ENCODE data around the gene THEMIS.

The THEMIS gene, protein sequence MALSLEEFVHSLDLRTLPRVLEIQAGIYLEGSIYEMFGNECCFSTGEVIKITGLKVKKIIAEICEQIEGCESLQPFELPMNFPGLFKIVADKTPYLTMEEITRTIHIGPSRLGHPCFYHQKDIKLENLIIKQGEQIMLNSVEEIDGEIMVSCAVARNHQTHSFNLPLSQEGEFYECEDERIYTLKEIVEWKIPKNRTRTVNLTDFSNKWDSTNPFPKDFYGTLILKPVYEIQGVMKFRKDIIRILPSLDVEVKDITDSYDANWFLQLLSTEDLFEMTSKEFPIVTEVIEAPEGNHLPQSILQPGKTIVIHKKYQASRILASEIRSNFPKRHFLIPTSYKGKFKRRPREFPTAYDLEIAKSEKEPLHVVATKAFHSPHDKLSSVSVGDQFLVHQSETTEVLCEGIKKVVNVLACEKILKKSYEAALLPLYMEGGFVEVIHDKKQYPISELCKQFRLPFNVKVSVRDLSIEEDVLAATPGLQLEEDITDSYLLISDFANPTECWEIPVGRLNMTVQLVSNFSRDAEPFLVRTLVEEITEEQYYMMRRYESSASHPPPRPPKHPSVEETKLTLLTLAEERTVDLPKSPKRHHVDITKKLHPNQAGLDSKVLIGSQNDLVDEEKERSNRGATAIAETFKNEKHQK

DNA sequence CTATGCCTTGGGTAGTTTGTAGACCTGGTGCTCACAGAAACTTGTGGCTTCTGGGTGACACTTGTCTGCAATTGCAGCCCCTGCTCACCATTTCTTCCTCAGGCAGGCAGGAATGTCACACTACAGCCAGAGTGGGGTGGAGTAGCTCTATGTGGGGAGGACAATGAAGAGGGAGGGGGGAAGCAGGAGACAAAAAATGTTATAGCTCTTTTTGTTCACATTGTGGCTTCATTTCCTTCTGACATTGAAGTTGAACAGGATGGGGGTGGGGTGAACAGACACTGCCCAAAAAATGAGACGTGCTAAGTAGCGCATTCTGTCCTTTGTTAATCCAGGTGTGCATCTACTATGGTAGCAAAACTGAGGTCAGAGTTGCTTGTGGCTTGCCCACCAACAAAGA lies at the start of gene THEMIS:
Gene THEMIS, minus strand, starts transcription at position 124 of the 400 bp plus-strand sequence. CDS start 126 bp downstream, outside the sequence.
- TF ChIP-seq GATA3 (IDR thresholded peaks at IDR 0.05; ENCODE audit: low read depth, low read length) (no peak), GATA2 (IDR thresholded peaks at IDR 0.05; ENCODE audit: low read depth, low read length) (no peak)

DNA sequence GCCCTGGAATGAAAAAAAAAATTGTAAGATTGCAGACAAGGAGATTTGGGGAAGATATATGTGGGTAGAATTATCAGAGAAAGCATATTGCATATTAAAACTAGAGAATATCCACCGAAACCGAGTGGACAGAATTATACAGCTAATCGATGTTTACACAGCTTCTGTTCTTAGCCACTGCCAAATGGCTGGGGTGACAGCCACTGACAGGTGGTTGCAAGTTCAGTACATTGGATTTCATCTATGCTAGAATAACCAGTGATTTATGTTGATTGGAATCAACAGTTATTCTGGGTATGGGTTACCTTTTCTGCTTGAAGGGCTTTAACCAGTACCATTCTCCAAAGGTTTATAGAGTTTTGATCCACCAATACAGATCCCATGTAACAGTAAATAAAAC lies 48.4 kb upstream of the THEMIS start:
- TF ChIP-seq GATA2 (IDR thresholded peaks at IDR 0.05; ENCODE audit: low read depth, low read length) (no peak), GATA3 (IDR thresholded peaks at IDR 0.05; ENCODE audit: low read depth, low read length) (no peak)

DNA sequence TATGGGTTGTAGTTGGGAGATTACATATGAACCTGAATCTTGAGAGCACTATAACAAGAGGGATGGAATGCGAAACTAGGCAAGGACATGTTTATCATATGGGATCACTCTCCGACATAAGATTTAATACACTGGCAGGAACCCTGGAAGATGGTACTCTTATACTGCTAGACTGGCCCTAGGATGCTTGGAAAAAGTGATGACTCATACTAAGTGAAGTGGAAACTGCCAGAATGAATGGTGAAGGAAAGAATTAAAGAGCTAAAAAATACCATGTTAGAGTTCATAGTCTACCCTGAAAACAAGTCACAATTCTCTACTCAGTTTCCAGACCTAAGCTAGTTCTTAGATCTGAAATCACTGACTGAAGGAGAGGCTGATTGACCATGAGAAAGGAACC lies 45.5 kb upstream of the THEMIS start:
- TF ChIP-seq GATA3 (IDR thresholded peaks at IDR 0.05; ENCODE audit: low read depth, low read length) (no peak), GATA2 (IDR thresholded peaks at IDR 0.05; ENCODE audit: low read depth, low read length) (no peak)

DNA sequence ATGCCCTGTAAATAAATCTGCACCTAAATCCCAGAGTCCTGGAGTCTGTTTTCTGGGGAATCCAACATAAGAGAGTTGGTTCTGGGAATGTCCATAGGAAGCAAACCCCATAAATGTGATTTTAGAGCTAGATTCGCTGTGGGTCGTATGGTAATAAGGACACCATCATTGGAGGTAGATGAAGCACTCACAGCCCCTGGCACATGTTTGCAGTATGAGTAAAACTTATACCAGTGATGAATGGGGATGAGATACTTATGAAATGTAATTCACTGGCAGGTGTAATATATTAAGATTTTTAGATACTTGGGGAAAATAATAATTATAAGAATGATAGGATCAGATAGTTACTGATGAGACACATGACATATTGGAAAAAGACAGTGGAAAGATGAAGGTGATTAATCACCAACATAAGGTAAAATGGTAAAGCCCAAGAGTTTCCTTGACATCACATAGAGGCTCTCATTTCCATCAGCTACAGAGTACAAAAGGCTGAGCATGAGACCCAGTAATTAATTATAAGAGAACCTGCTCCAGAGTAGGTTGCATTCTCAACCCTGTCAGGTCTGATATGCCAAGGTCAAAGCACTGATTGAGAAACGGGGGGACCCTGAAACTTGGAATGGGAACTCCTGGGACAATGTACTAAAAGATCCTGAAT lies 44.7 kb upstream of the THEMIS start:
- no peak for TF ChIP-seq GATA2 (IDR thresholded peaks at IDR 0.05; ENCODE audit: low read depth, low read length)
- no peak for TF ChIP-seq GATA3 (IDR thresholded peaks at IDR 0.05; ENCODE audit: low read depth, low read length)

DNA sequence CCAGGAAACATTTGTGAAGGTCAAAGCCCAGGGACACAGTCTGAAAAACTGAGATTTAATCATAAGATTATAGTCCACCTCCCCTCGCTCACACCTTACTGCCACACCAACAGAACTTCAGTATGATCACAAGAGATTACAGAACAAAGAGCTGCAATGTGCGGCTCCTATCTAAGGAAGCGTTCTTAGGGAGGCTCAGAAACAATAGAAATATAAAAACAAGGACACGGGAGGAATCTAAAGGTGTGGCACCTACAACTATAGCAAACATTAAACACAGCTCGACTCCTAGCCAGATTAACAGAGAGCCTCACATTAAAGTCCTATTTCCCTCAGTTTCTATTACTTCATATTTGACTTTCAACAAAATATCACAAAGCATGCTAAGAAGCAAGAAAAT lies 40.4 kb upstream of the THEMIS start:
- TF ChIP-seq GATA2 (IDR thresholded peaks at IDR 0.05; ENCODE audit: low read depth, low read length) (no peak), GATA3 (IDR thresholded peaks at IDR 0.05; ENCODE audit: low read depth, low read length) (no peak)

DNA sequence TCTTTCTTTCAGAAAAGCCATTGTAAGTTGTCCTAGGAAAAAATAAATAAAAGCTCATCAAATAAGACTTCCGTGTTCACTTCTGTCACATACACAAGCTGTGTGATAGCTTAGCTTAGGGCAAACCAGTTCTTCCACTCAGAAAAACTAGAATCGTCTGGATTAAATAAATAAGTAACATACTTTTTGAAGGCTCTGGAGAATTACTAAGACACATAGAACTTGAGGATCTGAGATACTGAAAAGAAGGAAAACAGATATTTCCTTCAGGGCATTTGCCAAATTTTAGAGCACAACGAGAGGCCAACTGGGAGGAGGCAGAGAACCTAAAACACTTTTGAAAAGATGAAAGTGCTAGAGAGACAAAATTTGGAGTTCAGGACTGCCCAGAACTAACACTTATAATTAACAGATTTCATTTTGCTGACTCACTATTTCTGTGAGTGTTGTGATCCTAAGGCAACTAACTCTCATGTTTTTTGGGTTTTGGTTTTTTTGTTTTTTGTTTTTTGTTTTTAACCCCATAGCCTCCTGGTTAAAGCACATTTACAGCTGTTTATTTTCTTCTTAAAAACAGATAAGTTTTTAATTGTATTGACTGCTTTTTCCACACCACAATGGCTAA lies 38.7 kb upstream of the THEMIS start:
- TF ChIP-seq GATA2 (IDR thresholded peaks at IDR 0.05; ENCODE audit: low read depth, low read length): no peak
- TF ChIP-seq GATA3 (IDR thresholded peaks at IDR 0.05; ENCODE audit: low read depth, low read length): no peak

DNA sequence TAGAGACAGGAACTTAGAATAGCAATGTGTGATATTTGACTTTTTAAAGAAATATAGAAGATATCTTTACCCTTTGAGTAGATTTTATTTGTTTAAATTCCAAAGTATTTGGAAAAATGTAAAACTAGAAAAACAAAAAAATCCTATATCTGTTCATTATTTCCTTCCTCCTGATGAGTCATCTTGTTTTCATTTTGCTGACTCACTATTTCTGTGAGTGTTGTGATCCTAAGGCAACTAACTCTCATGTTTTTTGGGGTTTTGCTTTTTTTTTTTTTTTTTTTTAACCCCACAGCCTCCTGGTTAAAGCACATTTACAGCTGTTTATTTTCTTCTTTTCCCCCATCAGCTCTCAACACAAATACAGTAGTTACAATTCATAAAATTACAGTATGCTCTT lies 37.8 kb upstream of the THEMIS start:
- TF ChIP-seq GATA2 (IDR thresholded peaks at IDR 0.05; ENCODE audit: low read depth, low read length) (no peak), GATA3 (IDR thresholded peaks at IDR 0.05; ENCODE audit: low read depth, low read length) (no peak)

DNA sequence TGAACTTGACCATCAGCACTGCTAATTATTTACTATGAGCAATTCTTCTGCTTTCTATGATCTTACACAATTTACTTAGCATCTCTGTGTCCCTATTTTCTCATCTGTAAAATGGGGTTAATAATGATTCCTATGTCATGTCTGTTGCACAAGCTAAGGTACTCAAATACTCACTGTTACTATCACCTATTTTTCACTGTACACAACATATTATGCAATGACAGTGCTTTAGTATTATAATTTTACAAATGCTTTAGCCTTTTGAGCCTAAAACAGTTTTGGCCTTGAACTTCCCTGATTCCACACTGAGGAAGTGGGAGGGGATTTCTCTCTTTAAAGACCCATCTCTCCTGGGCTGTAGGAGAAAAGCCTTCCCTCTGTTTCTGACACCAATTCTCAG lies 36.9 kb upstream of the THEMIS start:
- no peak for TF ChIP-seq GATA3 (IDR thresholded peaks at IDR 0.05; ENCODE audit: low read depth, low read length)

DNA sequence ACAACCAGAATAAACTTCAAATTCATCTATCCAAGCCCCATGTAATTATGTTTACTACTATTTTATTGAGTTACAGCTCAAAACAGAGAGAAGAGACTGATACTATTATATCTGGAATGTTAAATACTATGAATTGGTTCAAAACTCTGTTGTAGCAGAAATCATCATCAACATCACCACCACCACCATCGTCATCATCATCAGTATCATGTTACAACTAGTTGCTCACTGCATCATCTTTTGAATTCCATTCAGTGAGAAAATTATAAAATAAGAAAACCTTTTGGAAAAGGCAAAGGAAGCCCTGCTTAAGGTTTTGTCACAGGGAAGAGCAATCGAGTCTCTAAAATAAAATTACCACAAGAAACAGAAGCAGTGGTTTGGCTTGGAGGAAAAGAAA lies 36.2 kb upstream of the THEMIS start:
- TF ChIP-seq GATA3 (IDR thresholded peaks at IDR 0.05; ENCODE audit: low read depth, low read length) (no peak), GATA2 (IDR thresholded peaks at IDR 0.05; ENCODE audit: low read depth, low read length) (no peak)

DNA sequence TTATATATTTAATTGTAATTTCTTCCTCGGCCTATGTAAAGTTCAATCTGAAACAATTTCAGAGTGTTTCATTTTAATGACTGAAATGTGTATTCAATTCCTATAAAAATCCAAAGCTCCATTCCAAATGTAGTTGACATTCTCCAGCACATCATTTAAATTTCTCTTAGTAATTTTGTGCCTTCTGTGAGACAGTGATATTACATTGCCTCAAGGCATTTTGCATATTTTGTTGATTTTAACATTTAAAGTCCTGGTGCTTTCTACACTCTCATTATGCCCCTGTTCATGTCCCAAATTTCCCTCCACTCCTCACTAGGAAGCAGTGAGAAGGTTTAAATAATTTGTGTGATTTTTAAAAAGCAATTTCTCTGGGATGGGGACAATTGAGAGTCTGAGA lies 34.1 kb upstream of the THEMIS start:
- TF ChIP-seq GATA2 (IDR thresholded peaks at IDR 0.05; ENCODE audit: low read depth, low read length): no peak
- TF ChIP-seq GATA3 (IDR thresholded peaks at IDR 0.05; ENCODE audit: low read depth, low read length): no peak

DNA sequence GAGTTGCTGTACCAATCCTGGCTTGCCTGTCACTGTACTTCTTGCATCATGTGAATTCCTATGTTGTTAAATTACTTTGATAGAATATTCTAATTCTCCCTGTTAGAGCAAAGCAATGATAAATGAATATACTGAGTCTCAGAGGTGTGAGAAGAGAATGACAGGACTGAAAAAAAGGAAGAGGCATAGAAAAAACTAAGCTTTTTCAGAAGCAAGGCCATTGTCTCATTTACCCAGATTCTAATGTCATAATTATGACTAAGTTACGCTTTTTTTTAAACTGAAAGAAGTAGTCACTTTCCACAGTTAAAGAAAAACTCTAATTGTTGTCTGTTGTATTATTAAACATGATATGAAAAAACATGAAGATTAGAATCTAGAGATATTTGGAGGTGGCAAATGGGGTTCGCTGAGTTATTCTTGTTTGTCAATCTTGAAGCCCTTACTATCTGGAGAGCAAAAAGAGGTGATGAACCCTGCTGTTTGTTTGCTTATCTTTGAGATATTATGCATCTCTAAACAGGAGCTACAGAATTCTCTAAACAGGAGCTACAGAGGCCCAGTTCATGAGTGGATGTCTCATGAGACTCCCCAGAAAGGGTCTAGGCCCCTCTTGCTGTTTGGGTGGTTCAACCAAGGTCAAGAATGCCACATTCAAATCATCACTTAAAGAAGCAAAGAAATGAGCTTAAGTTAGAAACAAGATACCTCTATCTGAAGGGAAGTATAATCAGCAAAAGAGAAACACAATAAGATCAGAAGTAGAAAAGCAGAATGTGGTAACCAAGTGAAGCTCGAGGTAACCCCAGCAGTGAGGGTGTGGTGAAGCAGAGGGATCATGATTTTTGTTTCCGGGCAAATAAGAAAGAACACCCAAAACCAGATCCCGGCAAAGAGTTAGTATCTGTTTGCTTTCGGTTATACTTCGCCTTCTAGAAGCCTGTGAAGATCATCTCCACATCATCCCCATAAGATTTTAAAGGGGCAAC lies 33.3 kb upstream of the THEMIS start:
- TF ChIP-seq GATA2 (IDR thresholded peaks at IDR 0.05; ENCODE audit: low read depth, low read length) (no peak), GATA3 (IDR thresholded peaks at IDR 0.05; ENCODE audit: low read depth, low read length) (no peak)

DNA sequence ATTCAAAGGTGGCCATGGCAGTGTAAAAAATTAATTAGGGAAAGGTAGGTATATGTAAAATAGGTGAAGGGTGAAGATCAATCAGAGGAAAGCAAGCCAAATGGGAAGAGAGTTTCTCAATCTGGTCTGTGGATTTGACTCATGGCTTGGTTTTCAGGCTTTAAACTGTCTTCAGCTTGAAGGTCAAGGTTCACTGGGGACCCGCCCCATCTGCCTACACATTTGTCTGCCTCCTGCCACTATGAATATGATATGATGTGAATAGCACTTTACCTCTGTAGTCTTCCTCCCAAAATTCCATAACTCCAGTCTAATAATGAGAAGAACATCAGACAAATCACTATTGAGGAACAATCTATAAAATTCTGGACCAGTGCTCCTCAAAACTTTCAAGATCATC lies 32.3 kb upstream of the THEMIS start:
- TF ChIP-seq GATA2 (IDR thresholded peaks at IDR 0.05; ENCODE audit: low read depth, low read length) (no peak), GATA3 (IDR thresholded peaks at IDR 0.05; ENCODE audit: low read depth, low read length) (no peak)

DNA sequence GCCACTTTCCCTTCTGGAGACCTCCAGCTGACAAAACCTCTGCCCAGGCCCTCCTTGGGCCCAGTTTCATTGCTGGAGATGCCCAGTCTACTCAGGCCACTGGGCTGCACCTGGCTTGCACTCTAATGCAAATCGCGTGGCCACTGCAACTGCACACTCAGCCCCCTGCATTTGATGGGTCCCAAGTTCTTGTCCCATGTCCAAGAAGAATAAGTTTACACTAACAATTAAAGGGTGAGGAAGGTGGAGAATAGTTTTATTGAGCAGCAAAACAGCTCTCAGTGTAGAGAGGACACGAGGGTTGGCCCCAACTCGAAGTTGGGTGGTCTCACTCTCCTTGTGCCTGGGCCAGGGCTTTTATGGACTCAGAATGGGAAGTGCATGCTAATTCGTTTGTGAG lies 31.9 kb upstream of the THEMIS start:
- TF ChIP-seq GATA3 (IDR thresholded peaks at IDR 0.05; ENCODE audit: low read depth, low read length) (no peak), GATA2 (IDR thresholded peaks at IDR 0.05; ENCODE audit: low read depth, low read length) (no peak)
